Measurements from ENCODE around the gene ZNF276. TPM values are rescaled to one million over a fixed set of nuclear protein-coding genes. Genes with fewer than 3 reads are reported as not detected.

ZNF276 gene
- total RNA-seq, 4 donors from 2014 or later, result 16.7 to 45.8 (median 18.2) TPM

GRCh38 chr16:89744813-89745212 is 23.5 kb downstream of the ZNF276 start:
- H3K4me1 ChIP-seq, result no peaks in the 10 kb centered on the region

DNA sequence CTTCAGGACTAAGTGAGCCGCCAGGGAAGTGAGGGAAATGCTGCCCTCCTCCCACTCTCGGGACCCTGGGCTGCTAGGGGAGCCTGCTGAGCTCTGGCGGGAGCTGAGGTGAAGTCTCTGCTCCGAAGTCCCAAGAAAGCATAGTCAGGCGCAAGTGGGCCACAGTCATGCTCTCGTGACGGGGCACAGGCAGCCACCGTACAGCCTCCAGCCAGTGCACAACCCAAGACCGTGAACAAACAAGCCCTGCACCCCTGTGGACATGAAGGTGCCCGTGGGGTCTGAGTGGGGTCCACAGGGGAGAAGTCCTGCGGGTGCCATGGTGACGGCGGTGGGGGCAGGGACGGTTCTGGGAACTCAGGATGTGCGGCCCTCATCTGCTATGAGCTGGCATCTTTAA is 24.7 kb downstream of the ZNF276 start:
- no peak overlapping the region for H3K4me3 ChIP-seq
- no peaks in the 10 kb centered on the region for H3K27me3 ChIP-seq
- H3K9me3 ChIP-seq, result no peaks in the 10 kb centered on the region
- H3K36me3 ChIP-seq, result peaks cover 0 to 2% of the 10 kb centered on the region in 2 donors
- H3K4me1 ChIP-seq, result no peaks in the 10 kb centered on the region
- TF ChIP-seq POLR2AphosphoS5 (IDR thresholded peaks at IDR 0.05) (no peak), EP300 (IDR thresholded peaks at IDR 0.05) (no peak), CTCF (IDR thresholded peaks at IDR 0.05) (no peak)
- ATAC-seq, result no peak
- no peak overlapping the region for H3K27ac ChIP-seq
- no CpG with 5 or more reads among the region's 15 CpGs for WGBS, 2 donors (ENCODE audit: low coverage in 1 of 2)

More at GRCh38 chr16:89744813-89745212, 23.5 kb downstream of the ZNF276 start:
- H3K4me3 ChIP-seq, result no peak overlapping the region
- no peak overlapping the region for H3K27ac ChIP-seq
- no peaks in the 10 kb centered on the region for H3K27me3 ChIP-seq
- H3K36me3 ChIP-seq, result peaks cover 0 to 14% of the 10 kb centered on the region in 2 donors
- TF ChIP-seq CTCF (IDR thresholded peaks at IDR 0.05), result no peak
- no peak for TF ChIP-seq POLR2A (IDR thresholded peaks at IDR 0.05)
- no peak for TF ChIP-seq EP300 (IDR thresholded peaks at IDR 0.05)
- TF ChIP-seq POLR2AphosphoS5 (IDR thresholded peaks at IDR 0.05), result no peak
- no peak for ATAC-seq
- H3K9me3 ChIP-seq, result no peaks in the 10 kb centered on the region
- 100% methylated on average over 1 of the region's 16 CpGs; no CpG with 5 or more reads in 1 of the 2 donors for WGBS, 2 donors (ENCODE audit: low coverage in 1 of 2)

DNA sequence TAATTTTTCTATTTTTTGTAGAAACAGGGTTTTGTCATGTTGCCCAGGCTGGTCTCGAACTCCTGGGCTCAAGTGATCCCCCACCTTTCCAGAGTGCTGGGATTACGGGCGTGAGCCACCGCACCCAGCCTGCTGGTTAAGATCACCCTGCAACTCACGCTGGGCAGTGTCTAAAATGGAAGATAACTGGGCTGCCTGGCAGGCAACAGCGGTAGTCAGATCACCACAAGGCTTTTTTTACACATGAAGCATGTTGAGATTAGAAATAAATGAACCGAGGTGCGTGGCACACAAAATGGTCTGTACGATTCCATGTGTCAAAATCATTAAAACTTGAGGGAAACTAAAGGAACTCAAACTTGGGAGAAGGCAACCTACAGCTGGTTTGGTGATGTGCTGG is 26.7 kb downstream of the ZNF276 start:
- H3K36me3 ChIP-seq, result no peaks in the 10 kb centered on the region
- no peak overlapping the region for H3K4me3 ChIP-seq
- H3K4me1 ChIP-seq, result no peaks in the 10 kb centered on the region
- H3K9me3 ChIP-seq, result no peaks in the 10 kb centered on the region
- no peak overlapping the region for H3K27ac ChIP-seq
- H3K27me3 ChIP-seq, result no peaks in the 10 kb centered on the region
- WGBS, 2 donors (ENCODE audit: low coverage in 1 of 2), result 86 to 100% methylated on average over 3 of the region's 9 CpGs
- TF ChIP-seq EP300 (IDR thresholded peaks at IDR 0.05) (no peak), CTCF (IDR thresholded peaks at IDR 0.05) (no peak), POLR2A (IDR thresholded peaks at IDR 0.05) (no peak), POLR2AphosphoS5 (IDR thresholded peaks at IDR 0.05) (no peak)
- ATAC-seq, result no peak

GRCh38 chr16:89748921-89749320 is 27.6 kb downstream of the ZNF276 start:
- Histone ChIP-seq H3K36me3 (no peaks in the 10 kb centered on the region), H3K27me3 (no peaks in the 10 kb centered on the region), H3K4me1 (no peaks in the 10 kb centered on the region), H3K9me3 (no peaks in the 10 kb centered on the region), H3K27ac (no peak overlapping the region), H3K4me3 (no peak overlapping the region)
- TF ChIP-seq POLR2AphosphoS5 (IDR thresholded peaks at IDR 0.05), result no peak
- no peak for TF ChIP-seq POLR2A (IDR thresholded peaks at IDR 0.05)
- TF ChIP-seq EP300 (IDR thresholded peaks at IDR 0.05), result no peak
- no peak for TF ChIP-seq CTCF (IDR thresholded peaks at IDR 0.05)
- ATAC-seq, result no peak
- WGBS, 2 donors (ENCODE audit: low coverage in 1 of 2), result 97 to 100% methylated on average over 2 to 11 of the region's 11 CpGs

DNA sequence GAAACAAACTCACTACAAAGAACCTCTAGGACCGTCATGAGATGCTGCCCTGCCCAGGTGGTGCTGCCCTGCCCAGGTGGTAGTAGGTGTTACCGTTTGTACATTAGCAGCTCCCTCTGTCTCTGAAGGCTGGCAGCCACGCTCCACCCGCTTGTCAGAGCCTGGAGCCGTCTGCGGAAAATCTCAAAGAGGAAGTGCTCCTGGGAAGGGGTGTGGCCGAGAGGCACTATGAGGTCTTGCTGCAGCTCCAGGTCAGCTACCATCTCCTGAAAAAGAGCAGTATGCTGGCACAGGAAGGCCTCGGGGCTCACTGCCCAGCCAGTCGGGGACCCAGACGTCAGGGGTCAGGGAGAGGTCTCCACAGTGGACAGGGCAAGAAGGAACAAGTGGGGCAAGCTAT is 28.3 kb downstream of the ZNF276 start:
- H3K4me3 ChIP-seq, result no peak overlapping the region
- ATAC-seq, result no peak
- H3K27ac ChIP-seq, result no peak overlapping the region
- H3K36me3 ChIP-seq, result no peaks in the 10 kb centered on the region
- H3K27me3 ChIP-seq, result no peaks in the 10 kb centered on the region
- no peaks in the 10 kb centered on the region for H3K4me1 ChIP-seq
- WGBS, 2 donors (ENCODE audit: low coverage in 1 of 2), result 53% methylated on average over 7 of the region's 10 CpGs; no CpG with 5 or more reads in 1 of the 2 donors
- TF ChIP-seq POLR2AphosphoS5 (IDR thresholded peaks at IDR 0.05), result no peak
- no peak for TF ChIP-seq EP300 (IDR thresholded peaks at IDR 0.05)
- TF ChIP-seq POLR2A (IDR thresholded peaks at IDR 0.05), result no peak
- TF ChIP-seq CTCF (IDR thresholded peaks at IDR 0.05), result no peak
- H3K9me3 ChIP-seq, result no peaks in the 10 kb centered on the region

All from gastroesophageal sphincter (tissue), 4 donors.